GM21786 (cell line): Measurements from ENCODE around the gene RBBP8.
"Not testable (repeated sequence)": the region's sequence is repeated elsewhere in the genome, so short reads cannot be mapped to it uniquely, and the experiment has no call there.

Experiments
- ATAC-seq: cut with Tn5 transposase; IDR thresholded peaks from one replicate; pipeline ENCODE4 v1.9.1; 2021; ENCODE audit not compliant: unreplicated experiment

RBBP8 gene

DNA sequence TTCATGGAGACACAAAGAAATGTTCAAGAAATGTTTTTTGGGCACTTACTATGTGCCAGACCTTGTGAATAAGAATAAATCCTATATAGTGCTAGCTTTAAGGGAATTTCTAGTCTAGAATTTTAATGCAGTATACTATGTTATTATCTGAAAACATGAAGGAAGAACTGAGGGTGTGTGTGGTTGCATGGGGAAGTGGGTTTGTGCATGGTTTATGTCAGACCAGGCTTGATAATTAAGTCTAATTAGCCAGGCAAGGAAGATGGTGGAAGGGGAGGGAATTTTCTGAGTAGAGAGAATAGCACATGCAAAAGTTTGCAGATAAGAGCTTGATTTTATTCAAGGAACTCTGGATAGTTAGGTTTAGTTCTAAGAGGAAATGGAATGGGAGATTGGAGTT lies 6.5 kb downstream of the RBBP8 start:
- no peak for ATAC-seq

DNA sequence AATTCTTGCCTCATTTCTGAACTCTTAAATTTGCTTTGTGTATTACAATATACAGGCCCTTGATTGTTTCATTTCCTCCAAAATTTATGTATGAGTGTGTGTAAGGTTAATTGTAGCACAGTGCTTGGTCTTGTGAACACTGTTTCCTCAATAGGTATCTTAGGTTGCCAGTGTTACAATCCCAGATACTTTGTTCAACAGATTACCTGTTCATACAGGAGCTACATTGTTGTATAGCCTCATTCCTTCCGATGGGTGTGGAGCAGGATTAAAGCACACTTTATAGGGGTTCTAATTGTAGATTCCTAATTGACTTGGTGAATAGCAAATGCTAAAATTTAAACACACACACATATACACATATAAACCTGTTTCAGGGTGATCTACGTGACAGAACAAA lies 10.7 kb downstream of the RBBP8 start:
- no peak for ATAC-seq

DNA sequence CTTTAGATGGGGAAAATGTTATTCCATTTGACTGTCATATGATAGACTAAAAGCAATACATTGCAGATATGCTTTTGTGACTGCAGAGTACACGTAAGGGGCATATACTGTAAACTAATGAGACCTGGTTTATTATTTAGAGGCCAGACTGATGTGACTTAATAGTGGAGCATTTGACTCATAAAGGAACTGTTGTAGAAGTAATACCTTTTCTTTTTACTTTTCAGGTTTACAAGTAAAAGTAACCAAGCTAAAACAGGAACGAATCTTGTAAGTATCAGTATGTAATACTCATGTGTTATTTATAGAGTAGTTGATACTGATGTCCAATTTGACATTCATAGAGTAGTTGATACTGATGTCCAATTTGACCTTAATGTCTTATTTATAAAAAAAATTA lies 13.1 kb downstream of the RBBP8 start:
- no peak for ATAC-seq

DNA sequence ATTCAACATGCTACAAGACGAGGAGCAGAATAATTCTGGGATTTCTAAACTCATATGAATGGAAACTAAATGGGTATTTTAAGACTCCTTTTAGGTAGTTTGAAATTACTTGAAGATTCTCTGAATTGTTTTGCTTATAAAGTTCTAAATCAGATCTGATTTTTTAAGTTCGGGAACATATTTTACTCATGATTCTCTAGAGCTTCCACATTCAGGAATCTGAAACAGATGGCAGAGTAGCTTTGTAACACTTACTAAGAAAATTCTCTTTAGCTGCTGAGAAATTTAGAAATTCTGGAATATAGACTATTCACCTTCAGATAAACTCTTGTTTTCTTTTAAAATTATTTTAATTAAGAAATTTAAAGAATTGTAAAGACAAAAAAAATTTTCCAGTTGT lies 13.7 kb downstream of the RBBP8 start:
- ATAC-seq = no peak

DNA sequence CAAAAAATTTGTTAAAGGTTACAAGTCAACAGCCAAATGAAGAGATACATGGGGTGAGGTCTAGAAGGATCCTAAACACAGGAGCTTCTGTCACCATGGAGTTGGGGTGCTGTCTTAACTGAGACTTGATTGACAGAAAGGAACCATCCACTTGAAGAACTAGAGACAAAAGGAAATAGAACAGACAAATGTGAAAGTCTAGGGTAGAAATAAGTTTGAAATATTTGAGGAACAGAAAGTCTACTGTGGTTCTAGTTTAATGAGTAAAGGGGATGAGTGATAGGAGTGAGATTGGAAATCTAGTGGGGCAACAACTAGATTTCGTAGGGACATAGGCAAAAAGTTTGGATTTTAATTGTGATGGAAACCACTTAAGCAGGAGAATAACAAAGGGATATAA lies 18.7 kb downstream of the RBBP8 start:
- ATAC-seq = no peak

DNA sequence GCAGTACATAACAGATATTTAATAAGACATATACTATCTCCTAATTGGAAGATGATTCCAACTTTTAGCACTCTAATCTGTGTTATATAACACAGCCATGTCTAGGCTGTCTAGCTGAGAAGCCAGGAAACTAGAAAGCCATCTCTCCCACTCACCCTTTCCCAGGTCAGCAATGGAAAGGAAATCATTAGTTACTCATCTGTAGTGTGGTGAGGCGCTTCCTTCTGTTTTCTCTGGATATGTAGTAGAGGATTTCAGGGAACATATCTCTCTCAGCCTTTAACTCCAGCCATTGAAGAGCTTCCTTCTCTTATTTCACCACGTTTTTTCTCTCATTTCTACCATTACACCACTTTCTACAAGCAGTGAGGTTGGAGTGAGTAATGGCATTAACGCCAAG lies 19.4 kb downstream of the RBBP8 start:
- no peak for ATAC-seq

DNA sequence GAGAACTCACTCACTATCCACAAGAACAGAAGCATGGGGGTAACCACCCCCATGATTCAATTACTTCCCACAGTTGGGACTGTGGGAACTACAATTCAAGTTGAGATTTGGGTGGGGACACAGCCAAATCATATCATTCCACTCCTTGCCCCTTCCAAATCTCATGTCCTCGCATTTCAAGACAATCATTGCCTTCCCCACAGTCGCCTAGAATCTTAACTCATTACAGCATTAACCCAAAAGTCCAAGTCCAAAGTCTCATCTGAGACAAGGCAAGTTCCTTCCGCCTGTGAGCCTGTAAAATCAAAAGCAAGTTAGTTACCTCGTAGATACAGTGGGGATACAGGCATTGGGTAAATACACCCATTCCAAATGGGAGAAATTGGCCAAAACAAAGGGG lies 20.9 kb downstream of the RBBP8 start:
- not testable (repeated sequence) for ATAC-seq

DNA sequence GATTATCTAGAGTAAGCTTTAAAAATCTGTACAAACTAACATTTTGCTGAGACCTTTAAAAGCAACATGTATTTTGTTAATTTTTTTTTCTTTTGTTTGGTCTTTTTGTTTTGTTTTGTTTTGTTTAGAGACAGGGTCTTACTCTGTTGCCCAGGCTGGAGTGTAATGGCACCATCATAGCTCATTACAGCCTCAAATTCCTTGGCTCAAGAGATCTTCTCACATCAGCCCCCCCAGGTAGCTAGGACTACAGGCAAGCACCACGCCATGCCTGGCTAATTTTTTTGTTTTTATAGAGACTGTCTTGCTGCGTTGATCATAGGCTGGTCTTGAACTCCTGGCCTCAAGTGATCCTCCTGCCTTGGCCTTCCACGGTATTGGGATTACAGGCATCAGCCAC lies 23.1 kb downstream of the RBBP8 start:
- ATAC-seq = no peak

DNA sequence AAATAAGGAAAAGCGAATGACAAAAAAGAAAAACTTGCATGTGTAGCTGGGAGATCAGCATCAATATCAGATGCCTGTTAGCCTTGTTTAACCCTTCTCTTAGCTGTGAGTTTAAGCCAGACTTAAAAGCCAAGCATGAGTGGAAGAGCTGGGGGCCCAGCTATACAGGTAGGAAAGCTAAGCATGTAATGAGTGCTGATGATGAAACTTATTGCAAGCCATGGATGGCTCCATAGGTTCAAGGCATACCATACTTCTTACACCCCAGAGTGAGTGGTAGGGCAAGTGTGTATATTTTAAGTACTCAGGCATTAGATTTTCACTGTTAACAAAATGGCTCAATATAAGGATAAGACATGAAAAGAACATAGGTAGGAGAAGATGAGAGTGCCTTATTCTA lies 28.0 kb downstream of the RBBP8 start:
- ATAC-seq = no peak

DNA sequence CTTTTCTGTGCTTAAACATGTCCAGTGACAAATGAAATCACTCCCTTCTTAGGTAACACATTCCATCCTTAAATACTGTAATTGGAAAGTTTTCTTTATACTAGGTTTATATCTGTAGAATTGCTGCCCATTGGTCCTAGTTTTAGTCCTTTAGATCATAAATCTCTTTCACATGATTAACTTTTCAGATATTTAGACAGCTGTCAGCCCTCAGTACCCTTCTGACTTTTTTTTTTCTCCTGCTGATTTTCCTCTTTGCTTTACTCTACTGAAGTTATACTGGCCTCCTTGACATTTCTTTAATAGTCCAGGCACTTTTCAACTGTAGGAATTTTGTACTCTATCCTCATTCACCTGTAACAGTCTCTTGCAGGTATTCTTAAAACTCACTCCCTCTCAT lies 28.9 kb downstream of the RBBP8 start:
- no peak for ATAC-seq

DNA sequence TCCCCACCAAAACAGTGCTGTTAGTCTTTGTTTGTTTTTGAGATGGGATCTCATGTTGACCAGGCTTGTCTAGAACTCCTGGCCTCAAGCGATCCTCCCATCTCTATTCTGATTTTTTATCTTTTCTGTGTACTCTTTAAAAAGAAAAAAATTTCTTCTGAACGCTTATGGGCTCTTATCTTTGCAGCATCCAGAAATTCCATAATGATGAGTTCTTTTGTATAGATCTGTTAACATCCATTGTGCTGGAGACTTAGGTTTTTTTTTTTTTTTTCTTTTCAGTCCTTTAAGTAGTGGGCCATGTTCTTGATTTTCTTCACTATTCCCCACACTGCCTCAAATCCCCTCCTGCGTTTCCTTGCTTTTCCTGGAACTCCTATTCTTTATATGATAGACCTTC lies 31.0 kb downstream of the RBBP8 start:
- ATAC-seq = no peak

DNA sequence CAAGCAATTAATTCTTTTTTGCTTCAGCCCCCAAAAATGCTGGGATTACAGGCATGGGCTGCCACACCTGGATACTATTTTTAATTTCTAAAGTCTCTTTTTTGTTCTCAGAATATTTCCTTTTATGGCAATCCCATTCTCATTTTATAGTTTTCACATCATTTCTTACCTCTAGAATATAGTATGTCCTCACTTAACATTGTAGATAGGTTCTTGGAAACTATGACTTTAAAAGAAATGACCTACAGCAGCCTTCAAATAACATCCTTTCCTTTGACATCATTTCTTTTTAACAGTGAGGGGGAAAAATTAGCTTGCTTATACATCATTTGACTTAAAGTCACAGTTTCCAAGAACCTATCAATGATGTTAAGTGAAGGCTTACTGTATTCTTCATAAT lies 31.6 kb downstream of the RBBP8 start:
- ATAC-seq = no peak

DNA sequence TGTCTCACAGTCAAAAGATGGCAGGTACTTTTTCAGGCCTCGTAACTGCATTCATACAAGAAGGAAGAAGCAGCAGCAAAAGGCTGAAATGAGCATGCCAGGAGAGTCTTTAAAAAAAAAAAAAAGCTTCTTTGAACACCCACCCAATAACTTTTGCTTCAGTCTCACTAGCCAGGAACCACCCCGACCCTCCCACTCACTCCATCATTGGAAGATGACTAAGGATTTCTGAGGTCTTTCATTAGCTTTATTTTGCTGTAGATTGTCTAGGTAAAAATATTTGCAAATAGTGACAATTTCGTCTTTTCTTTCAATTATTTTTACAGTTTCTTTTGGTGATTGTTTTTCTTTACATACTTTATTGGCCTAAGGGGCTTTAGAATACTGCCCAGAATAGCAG lies 37.9 kb downstream of the RBBP8 start:
- ATAC-seq = no peak

DNA sequence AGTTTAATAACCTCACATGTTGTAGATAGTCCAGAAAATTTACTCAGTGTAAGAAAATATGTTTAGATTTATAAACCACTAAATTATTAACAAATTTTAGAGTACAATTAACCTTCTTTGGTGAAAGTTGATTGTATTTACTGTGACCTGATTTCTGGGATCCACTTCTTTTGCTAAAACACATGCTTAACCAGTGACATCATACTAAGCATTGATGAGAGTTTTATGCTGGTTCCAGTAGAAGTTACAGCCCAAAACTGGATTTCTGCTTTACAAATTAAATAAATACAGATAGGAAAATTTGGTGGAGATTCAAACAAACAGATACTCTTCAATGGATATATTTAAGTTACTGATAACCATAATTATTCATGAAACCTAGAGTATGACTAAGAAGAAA lies 40.9 kb downstream of the RBBP8 start:
- no peak for ATAC-seq

DNA sequence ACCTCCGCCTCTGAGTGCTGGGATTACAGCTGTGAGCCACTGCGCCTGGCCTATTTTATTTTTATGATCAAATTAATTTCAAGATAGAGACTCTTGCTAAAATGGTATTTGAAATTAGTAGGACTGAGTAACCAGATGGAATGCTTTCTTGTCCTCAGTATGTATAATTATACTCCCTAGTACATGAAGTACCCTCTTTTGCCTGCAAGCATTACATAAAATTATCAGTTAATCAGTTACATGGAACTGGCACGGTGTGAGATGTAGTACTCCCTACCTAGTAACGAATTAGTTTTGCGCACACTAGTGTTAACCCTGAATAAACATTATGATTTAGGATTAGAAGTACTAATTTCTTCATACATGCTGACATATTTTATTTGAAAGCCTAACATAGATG lies 41.6 kb downstream of the RBBP8 start:
- no peak for ATAC-seq

DNA sequence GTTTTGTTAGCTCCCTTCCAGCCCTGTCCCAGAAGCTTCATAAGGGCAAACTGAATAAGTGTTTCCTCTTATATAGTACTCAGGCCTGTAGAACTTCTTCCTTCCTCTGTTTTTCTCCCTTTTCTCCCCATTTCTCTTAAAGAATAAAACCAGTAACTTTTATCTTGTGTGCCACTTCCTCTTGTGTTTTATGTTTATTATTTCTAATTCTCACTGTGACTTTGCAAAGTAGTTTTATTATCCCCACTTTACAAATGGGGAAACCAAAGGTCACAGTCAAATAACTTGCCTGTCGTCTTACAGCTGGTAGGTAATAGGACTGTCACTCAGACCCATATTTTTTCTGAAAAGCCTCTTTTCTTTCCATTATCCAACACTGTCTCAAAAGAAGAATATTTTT lies 42.4 kb downstream of the RBBP8 start:
- no peak for ATAC-seq

DNA sequence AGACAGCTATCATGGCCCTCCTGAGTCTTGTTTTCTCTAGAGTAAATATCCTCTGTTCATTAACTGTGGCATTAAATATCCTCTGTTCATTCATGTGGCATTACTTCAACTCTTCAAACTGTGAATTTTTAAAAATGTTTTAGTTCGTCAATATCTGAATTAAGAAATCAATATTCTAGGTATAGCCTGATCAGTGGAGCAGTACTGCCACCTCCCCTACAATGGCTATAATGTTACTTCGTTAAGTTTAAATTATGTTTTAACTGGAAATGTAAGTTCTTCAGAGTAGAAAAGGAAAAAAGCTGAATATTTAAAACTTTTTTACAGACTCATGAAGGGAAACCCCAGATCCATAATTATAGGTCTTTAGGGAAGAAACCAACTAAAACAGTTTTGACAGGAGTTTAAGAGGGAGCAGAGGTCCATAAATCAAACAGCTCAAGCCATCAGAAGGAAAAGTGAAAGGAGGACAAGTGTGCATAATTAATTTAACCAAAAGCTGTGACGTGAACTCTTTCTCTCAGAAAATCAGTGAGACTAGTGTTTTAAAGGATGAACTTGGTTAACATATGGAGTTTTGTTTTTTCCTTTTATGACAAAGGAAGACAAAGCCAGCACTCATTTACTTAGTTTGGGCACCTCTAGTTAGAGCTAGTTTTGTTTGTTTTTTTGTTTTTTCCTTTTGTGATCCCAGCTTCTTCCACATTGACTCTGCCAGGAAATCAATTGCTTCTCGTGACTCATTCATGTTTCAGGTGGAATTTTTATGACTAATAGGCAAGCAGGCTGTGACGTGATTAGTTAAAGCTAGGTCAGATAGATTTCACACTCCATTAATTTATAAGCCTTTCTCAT lies 44.9 kb downstream of the RBBP8 start:
- ATAC-seq = no peak

DNA sequence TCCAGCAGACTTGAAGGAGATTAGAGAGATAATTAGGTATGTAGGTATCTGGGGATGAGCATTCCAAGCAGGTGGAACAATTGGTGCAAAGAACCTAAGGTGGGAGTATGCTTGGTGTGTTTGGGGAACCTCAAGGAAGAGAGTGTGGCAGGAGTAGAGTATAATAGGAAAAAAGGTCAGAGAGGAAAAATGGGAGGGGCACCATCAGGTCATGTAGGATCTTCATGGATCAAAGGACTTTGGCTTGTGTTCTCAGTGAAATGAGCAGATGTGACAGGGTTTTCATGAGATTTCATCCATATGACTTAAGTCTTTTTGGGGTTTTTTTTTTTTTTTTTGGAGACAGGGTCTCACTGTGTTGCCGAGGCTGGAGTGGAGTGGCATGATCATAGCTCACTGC lies 47.3 kb downstream of the RBBP8 start:
- ATAC-seq = no peak

DNA sequence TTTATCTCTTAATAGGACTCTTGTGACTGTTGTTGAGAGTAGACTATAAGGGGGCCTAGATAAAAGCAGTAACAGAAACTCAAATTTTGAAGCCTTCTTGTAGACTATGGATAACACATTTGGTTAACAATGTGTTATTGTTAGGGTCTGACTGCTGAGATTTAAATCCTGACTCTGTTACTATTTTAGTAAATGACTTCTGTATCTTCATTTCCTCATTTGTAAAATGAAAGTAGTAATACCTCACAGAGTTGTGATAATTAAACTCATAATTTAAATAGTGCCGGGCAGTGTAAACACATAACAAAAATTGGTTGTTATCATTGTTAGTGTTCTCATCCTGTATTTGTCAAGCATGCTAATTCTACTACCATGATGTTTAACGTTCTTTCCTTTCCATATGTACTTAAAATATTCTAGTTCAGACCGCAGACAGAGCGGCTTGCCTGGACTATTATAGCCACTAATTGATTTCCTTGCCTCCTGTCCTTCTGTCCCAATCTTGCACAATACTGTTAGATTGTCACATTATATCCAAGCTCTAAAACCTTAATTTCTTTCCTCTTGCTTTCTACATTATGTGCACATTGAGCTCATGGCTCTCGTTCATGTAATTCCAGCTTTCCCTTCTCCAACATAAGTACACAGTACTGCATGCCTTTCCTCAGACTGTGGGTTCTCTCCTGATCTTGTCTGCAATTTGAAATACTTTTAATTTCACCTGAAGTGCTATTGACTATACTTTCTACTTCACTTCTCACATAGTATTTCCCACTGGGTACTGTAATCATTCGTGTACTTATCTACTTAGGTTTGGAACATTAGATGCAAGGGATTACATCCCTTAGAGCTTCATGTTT lies 48.4 kb downstream of the RBBP8 start:
- no peak for ATAC-seq

DNA sequence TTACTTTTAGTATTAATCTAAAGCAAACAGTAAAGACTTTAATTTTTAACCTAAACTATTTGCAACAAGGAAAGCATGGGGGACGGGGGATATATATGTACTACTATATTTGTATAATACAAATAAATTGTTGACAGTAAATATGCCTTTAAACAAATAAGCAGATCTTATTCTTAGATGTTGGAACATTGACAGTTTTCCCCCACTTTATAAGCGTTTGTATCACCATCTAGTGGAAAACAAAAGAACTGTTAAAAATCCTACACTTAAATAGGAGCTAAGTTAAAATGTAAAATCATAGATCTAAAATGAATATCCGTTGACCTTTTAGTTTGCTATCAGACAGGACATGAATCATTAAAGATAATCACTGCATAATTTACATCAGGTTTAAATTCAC lies 50.0 kb downstream of the RBBP8 start:
- ATAC-seq = no peak

DNA sequence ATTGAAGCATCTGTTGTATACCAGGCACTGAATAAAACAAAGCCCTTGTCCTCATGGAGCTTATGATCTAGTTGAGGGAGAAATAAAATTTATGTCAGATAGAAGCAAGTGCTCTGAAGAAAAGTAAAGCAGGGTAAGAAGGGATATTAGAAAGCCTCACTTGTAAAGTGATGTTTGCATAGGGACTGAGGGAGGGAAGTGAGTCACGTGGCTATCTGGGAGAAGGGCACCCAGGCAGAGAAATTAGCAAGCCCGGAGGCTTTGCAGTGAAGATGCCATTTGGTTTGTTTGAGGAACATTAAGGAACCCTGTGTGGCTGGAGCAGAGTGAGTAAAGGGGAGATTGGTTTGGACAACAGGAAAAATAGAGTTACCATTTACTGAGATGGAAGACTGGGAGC lies 52.1 kb downstream of the RBBP8 start:
- ATAC-seq = no peak

DNA sequence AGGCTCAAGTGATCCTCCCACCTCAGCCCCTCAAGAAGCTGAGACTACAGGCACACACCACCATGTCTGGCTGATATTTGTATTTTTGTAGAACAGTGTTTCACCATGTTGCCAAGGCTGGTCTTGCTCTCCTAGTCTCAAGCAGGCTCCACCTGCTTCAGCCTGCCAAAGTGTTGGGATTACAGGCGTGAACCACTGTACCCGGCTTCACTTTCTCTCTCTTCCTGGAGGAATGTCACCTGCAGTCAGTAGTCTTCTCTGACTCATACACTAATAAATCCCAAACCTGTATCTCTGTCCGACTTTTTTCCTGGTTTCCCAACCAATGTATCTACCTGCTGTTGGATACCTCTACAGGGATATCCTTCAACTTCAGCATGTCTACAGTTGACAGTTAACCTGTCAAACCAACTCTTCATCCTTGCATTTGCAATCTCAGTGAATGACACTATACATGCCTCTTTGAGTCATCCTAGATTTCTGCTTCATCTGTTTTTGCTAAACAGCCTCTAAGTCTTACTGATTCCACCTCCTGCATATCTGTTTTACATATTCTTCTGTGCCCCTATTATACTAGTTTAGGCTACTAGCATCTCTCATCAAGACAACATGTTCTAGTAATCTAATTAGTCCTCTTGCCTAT lies 54.5 kb downstream of the RBBP8 start:
- no peak for ATAC-seq
